CD14-positive monocyte (primary cell): Measurements from ENCODE around the gene MALRD1. TPM values are rescaled to one million over a fixed set of nuclear protein-coding genes. Genes with fewer than 3 reads are reported as not detected.

Source experiments
- DNase-seq, 3 donors: peaks; one replicate each; pipeline ENCODE4 v3.0.0-alpha.2; 2011 to 2022
- H2AFZ ChIP-seq: 2 replicates; pipeline ENCODE4 v1.6.0; 2012; ENCODE audit warnings: mild to moderate bottlenecking, low read depth, low read length, inconsistent platforms; ENCODE audit not compliant: insufficient read depth, poor library complexity, severe bottlenecking
- H3K27ac ChIP-seq, 2 donors: 1 replicate in 1 of 2; 2 replicates in 1 of 2; pipeline ENCODE4 v1.5.1; 2012 to 2013; ENCODE audit warnings: low read length in 2 of 2, control low read depth in 1 of 2, inconsistent platforms in 1 of 2, low read depth in 1 of 2, mild to moderate bottlenecking in 1 of 2
- H3K27me3 ChIP-seq, 2 donors: one replicate each; pipeline versions ENCODE4 v1.6.0 to v1.6.1; 2011 to 2013; ENCODE audit warnings: low read length in 2 of 2; ENCODE audit not compliant: control insufficient read depth in 2 of 2, insufficient read depth in 2 of 2
- H3K36me3 ChIP-seq, 2 donors: replicated peaks in 1 of 2; 1 replicate in 1 of 2; 2 replicates in 1 of 2; pipeline versions ENCODE4 v1.5.1 to v1.6.1; 2012 to 2013; ENCODE audit warnings: low read length in 2 of 2, control low read depth in 1 of 2, inconsistent platforms in 1 of 2, mild to moderate bottlenecking in 1 of 2; ENCODE audit not compliant: insufficient read depth in 2 of 2, control insufficient read depth in 1 of 2
- H3K4me1 ChIP-seq, 2 donors: 1 replicate in 1 of 2; 2 replicates in 1 of 2; pipeline versions ENCODE4 v1.5.1 to v1.6.1; 2012 to 2013; ENCODE audit warnings: low read length in 2 of 2, control low read depth in 1 of 2, inconsistent platforms in 1 of 2, mild to moderate bottlenecking in 1 of 2, moderate library complexity in 1 of 2; ENCODE audit not compliant: insufficient read depth in 2 of 2, control insufficient read depth in 1 of 2
- H3K4me2 ChIP-seq: replicated peaks from 2 replicates; pipeline ENCODE3; 2012; ENCODE audit warnings: low read length, moderate library complexity, mild to moderate bottlenecking; ENCODE audit not compliant: poor library complexity, severe bottlenecking; ENCODE audit errors: extremely low read depth
- H3K4me3 ChIP-seq, 3 experiments: fragments of 200-600 bp in 1 of 3; sonication (generic) in 1 of 3; replicated peaks in 1 of 3; 1 replicate in 2 of 3; 2 replicates in 1 of 3; pipeline ENCODE4 v1.5.1; 2011 to 2013; ENCODE audit warnings: low read length in 3 of 3, mild to moderate bottlenecking in 3 of 3, control low read depth in 2 of 3, low read depth in 2 of 3, inconsistent platforms in 1 of 3, moderate library complexity in 1 of 3
- H3K79me2 ChIP-seq: 2 replicates; pipeline ENCODE4 v1.6.0; 2012; ENCODE audit warnings: mild to moderate bottlenecking, control low read depth, inconsistent platforms, low read length, moderate library complexity; ENCODE audit not compliant: insufficient read depth
- H3K9ac ChIP-seq: 2 replicates; pipeline ENCODE4 v1.6.0; 2017; ENCODE audit warnings: low read length, mild to moderate bottlenecking; ENCODE audit not compliant: insufficient read depth, poor library complexity, severe bottlenecking
- H3K9me3 ChIP-seq, 2 donors: replicated peaks in 1 of 2; 1 replicate in 1 of 2; 2 replicates in 1 of 2; pipeline versions ENCODE4 v1.5.1 to v1.6.1; 2012 to 2013; ENCODE audit warnings: low read length in 2 of 2, control low read depth in 1 of 2; ENCODE audit not compliant: control insufficient read depth in 1 of 2, insufficient read depth in 1 of 2
- H4K20me1 ChIP-seq: 2 replicates; pipeline ENCODE4 v1.6.0; 2012; ENCODE audit warnings: mild to moderate bottlenecking, low read length, control low read depth, moderate library complexity; ENCODE audit not compliant: insufficient read depth
- H3K27ac Mint-ChIP-seq, 7 donors: one replicate each; pipeline ENCODE4 v1.8.0; 2020; ENCODE audit warnings: mild to moderate bottlenecking in 7 of 7, mixed read lengths in 7 of 7, moderate library complexity in 6 of 7, inconsistent platforms in 2 of 7
- H3K27me3 Mint-ChIP-seq, 3 donors: one replicate each; pipeline ENCODE4 v1.8.0; 2021 to 2022; ENCODE audit warnings: low read depth in 3 of 3, mild to moderate bottlenecking in 3 of 3, mixed read lengths in 3 of 3, moderate library complexity in 3 of 3, inconsistent platforms in 1 of 3
- H3K36me3 Mint-ChIP-seq, 2 donors: one replicate each; pipeline ENCODE4 v1.8.0; 2020; ENCODE audit warnings: mixed read lengths in 2 of 2, inconsistent platforms in 1 of 2, mild to moderate bottlenecking in 1 of 2
- H3K4me1 Mint-ChIP-seq: one replicate; pipeline ENCODE4 v1.8.0; 2020; ENCODE audit warnings: mild to moderate bottlenecking, mixed read lengths
- H3K4me3 Mint-ChIP-seq, 2 donors: one replicate each; pipeline ENCODE4 v1.8.0; 2020; ENCODE audit warnings: mild to moderate bottlenecking in 2 of 2, mixed read lengths in 2 of 2, moderate library complexity in 1 of 2
- H3K9me3 Mint-ChIP-seq, 7 donors: one replicate each; pipeline ENCODE4 v1.8.0; 2020 to 2022; ENCODE audit warnings: mixed read lengths in 7 of 7, mild to moderate bottlenecking in 6 of 7, moderate library complexity in 6 of 7, inconsistent platforms in 2 of 7
- CTCF ChIP-seq: fragments of 200-600 bp; IDR thresholded peaks from one replicate; pipeline ENCODE4 v1.8.0; 2022; ENCODE audit warnings: antibody characterized with exemption, mild to moderate bottlenecking
- WGBS: methylation state at CpG from one replicate; pipeline ENCODE4 v1.1.5; 2013; ENCODE audit warnings: missing lambda C conversion rate; ENCODE audit not compliant: insufficient coverage; 5-methylcytosine and 5-hydroxymethylcytosine counted together
- intact Hi-C, 2 donors: fragments of 100-400 bp; cut with micrococcal nuclease; formaldehyde crosslinking; loops; one replicate each; pipeline versions ENCODE4 v1.15.0 to v1.15.1; 2023
- polyA plus RNA-seq, 3 donors: library from polyadenylated mRNA; depleted of rRNA in 1 of 3; unstranded in 2 of 3; stranded (reverse) in 1 of 3; fragments of 300-500 nt in 2 of 3; fragments of >200 nt in 1 of 3; fragmentation: Illumina TruSeq in 2 of 3; gene quantifications; 1 replicate in 2 of 3; 2 replicates in 1 of 3; pipeline ENCODE4 v1.2.3, GENCODE V29; 2012 to 2021

The MALRD1 gene
- polyA plus RNA-seq, 3 donors = not detected

- Histone ChIP-seq H3K9ac (no peak overlapping the region), H3K27me3 (no peaks in the 10 kb centered on the region), H3K36me3 (no peaks in the 10 kb centered on the region), H4K20me1 (no peaks in the 10 kb centered on the region), H2AFZ (no peak overlapping the region), H3K79me2 (no peaks in the 10 kb centered on the region), H3K27ac (no peak overlapping the region), H3K4me1 (no peaks in the 10 kb centered on the region), H3K9me3 (no peaks in the 10 kb centered on the region), H3K4me3 (no peak overlapping the region), H3K4me2 (no peak overlapping the region)
- TF ChIP-seq CTCF = no peak
- no peaks in the 10 kb centered on the region for H3K27me3 Mint-ChIP-seq
- peaks cover 2% of the 10 kb centered on the region for H3K4me1 Mint-ChIP-seq
- no peak for DNase-seq
- WGBS = no CpG with 5 or more reads among the region's 1 CpG
- no peak overlapping the region for H3K4me3 Mint-ChIP-seq
- peaks cover 0 to 3% (median 0%) of the 10 kb centered on the region in 7 donors for H3K9me3 Mint-ChIP-seq
- H3K27ac Mint-ChIP-seq = no peak overlapping the region
- peaks cover 0 to 2% of the 10 kb centered on the region in 2 donors for H3K36me3 Mint-ChIP-seq
- intact Hi-C loops = no loop called here
Measured at GRCh38 chr10:19652750-19653149, 604.1 kb downstream of the MALRD1 start.

GRCh38 chr10:19653931-19654330, 605.3 kb downstream of the MALRD1 start:
- Histone ChIP-seq H3K4me2 (no peak overlapping the region), H4K20me1 (no peaks in the 10 kb centered on the region), H3K27me3 (no peaks in the 10 kb centered on the region), H3K4me1 (no peaks in the 10 kb centered on the region), H3K4me3 (no peak overlapping the region), H3K9ac (no peak overlapping the region), H3K27ac (no peak overlapping the region), H3K79me2 (no peaks in the 10 kb centered on the region), H2AFZ (peak overlapping the region; percentile 41), H3K9me3 (no peaks in the 10 kb centered on the region), H3K36me3 (no peaks in the 10 kb centered on the region)
- Mint-ChIP-seq H3K27me3 (no peaks in the 10 kb centered on the region), H3K4me1 (peaks cover 2% of the 10 kb centered on the region), H3K36me3 (peaks cover 0 to 2% of the 10 kb centered on the region in 2 donors), H3K9me3 (peaks cover 0 to 3% (median 0%) of the 10 kb centered on the region in 7 donors), H3K4me3 (no peak overlapping the region), H3K27ac (no peak overlapping the region)
- WGBS = no CpG with 5 or more reads among the region's 2 CpGs
- no peak for TF ChIP-seq CTCF
- intact Hi-C loops = no loop called here
- no peak for DNase-seq
